ENCODE results near the gene GPAT3.

GPAT3 gene

GRCh38 chr4:83639849-83640493, 104.1 kb downstream of the GPAT3 start:
- peak; percentile 73 for DNase-seq
- H3K23ac ChIP-seq (ENCODE audit: low read length) = no peak overlapping the region
- H4K5ac ChIP-seq (ENCODE audit: low read length) = no peak overlapping the region
- H3K4me1 ChIP-seq (ENCODE audit: control insufficient read depth, low read depth, low read length) = no peaks in the 10 kb centered on the region
- no peak overlapping the region for H2BK5ac ChIP-seq (ENCODE audit: low read length)
- no peak overlapping the region for H2BK15ac ChIP-seq (replicated peaks; ENCODE audit: low read depth)
- H3K4ac ChIP-seq (ENCODE audit: low read depth, low read length) = no peak overlapping the region
- H4K8ac ChIP-seq (ENCODE audit: low read depth, low read length) = no peak overlapping the region
- H3K4me2 ChIP-seq (ENCODE audit: low read length) = no peak overlapping the region
- no peak overlapping the region for H2AK5ac ChIP-seq (ENCODE audit: low read length)
- WGBS (ENCODE audit: extremely low coverage, insufficient coverage, low lambda C conversion rate) = no CpG with 5 or more reads among the region's 5 CpGs
- H3K27ac ChIP-seq (ENCODE audit: low read depth, low read length) = no peak overlapping the region
- H3K56ac ChIP-seq (ENCODE audit: low read length) = no peak overlapping the region
- H3K27me3 ChIP-seq (ENCODE audit: insufficient read depth, low read length, poor library complexity) = no peaks in the 10 kb centered on the region
- no peak overlapping the region for H3K18ac ChIP-seq (ENCODE audit: low read length)
- H3K4me3 ChIP-seq (ENCODE audit: low read length) = no peak overlapping the region
- no peaks in the 10 kb centered on the region for H3K79me2 ChIP-seq (ENCODE audit: control insufficient read depth, insufficient read depth, low read length)
- H3K9ac ChIP-seq (ENCODE audit: low read length) = no peak overlapping the region
- H2BK120ac ChIP-seq (ENCODE audit: low read depth, low read length) = no peak overlapping the region
- no peaks in the 10 kb centered on the region for H3K79me1 ChIP-seq (ENCODE audit: low read length)
- H3K36me3 ChIP-seq (ENCODE audit: control insufficient read depth, insufficient read depth, low read length) = no peaks in the 10 kb centered on the region

GRCh38 chr4:83643036-83643435, 107.1 kb downstream of the GPAT3 start:
- no peak overlapping the region for H3K4ac ChIP-seq (ENCODE audit: low read depth, low read length)
- H3K56ac ChIP-seq (ENCODE audit: low read length) = no peak overlapping the region
- H3K27ac ChIP-seq (ENCODE audit: low read depth, low read length) = no peak overlapping the region
- H3K27me3 ChIP-seq (ENCODE audit: insufficient read depth, low read length, poor library complexity) = no peaks in the 10 kb centered on the region
- no peak overlapping the region for H3K4me2 ChIP-seq (ENCODE audit: low read length)
- DNase-seq = no peak
- H3K4me3 ChIP-seq (ENCODE audit: low read length) = no peak overlapping the region
- H4K5ac ChIP-seq (ENCODE audit: low read length) = no peak overlapping the region
- no peak overlapping the region for H2BK5ac ChIP-seq (ENCODE audit: low read length)
- H3K79me1 ChIP-seq (ENCODE audit: low read length) = no peaks in the 10 kb centered on the region
- H4K8ac ChIP-seq (ENCODE audit: low read depth, low read length) = no peak overlapping the region
- H2BK120ac ChIP-seq (ENCODE audit: low read depth, low read length) = no peak overlapping the region
- no CpG with 5 or more reads among the region's 4 CpGs for WGBS (ENCODE audit: extremely low coverage, insufficient coverage, low lambda C conversion rate)
- no peak overlapping the region for H3K18ac ChIP-seq (ENCODE audit: low read length)
- H3K79me2 ChIP-seq (ENCODE audit: control insufficient read depth, insufficient read depth, low read length) = no peaks in the 10 kb centered on the region
- no peaks in the 10 kb centered on the region for H3K4me1 ChIP-seq (ENCODE audit: control insufficient read depth, low read depth, low read length)
- H2AK5ac ChIP-seq (ENCODE audit: low read length) = no peak overlapping the region
- H3K36me3 ChIP-seq (ENCODE audit: control insufficient read depth, insufficient read depth, low read length) = no peaks in the 10 kb centered on the region
- no peak overlapping the region for H3K23ac ChIP-seq (ENCODE audit: low read length)
- no peak overlapping the region for H3K9ac ChIP-seq (ENCODE audit: low read length)
- H2BK15ac ChIP-seq (replicated peaks; ENCODE audit: low read depth) = no peak overlapping the region

GRCh38 chr4:83644677-83645659, 109.1 kb downstream of the GPAT3 start:
- no peak overlapping the region for H3K4ac ChIP-seq (ENCODE audit: low read depth, low read length)
- H2BK15ac ChIP-seq (replicated peaks; ENCODE audit: low read depth) = no peak overlapping the region
- H3K27ac ChIP-seq (ENCODE audit: low read depth, low read length) = no peak overlapping the region
- H4K8ac ChIP-seq (ENCODE audit: low read depth, low read length) = no peak overlapping the region
- H3K9ac ChIP-seq (ENCODE audit: low read length) = no peak overlapping the region
- no peak overlapping the region for H2BK120ac ChIP-seq (ENCODE audit: low read depth, low read length)
- H3K4me3 ChIP-seq (ENCODE audit: low read length) = no peak overlapping the region
- no peak overlapping the region for H2AK5ac ChIP-seq (ENCODE audit: low read length)
- no peaks in the 10 kb centered on the region for H3K4me1 ChIP-seq (ENCODE audit: control insufficient read depth, low read depth, low read length)
- WGBS (ENCODE audit: extremely low coverage, insufficient coverage, low lambda C conversion rate) = no CpG with 5 or more reads among the region's 5 CpGs
- peak; percentile 69 for DNase-seq
- H3K27me3 ChIP-seq (ENCODE audit: insufficient read depth, low read length, poor library complexity) = no peaks in the 10 kb centered on the region
- H3K23ac ChIP-seq (ENCODE audit: low read length) = no peak overlapping the region
- no peak overlapping the region for H3K4me2 ChIP-seq (ENCODE audit: low read length)
- H3K18ac ChIP-seq (ENCODE audit: low read length) = no peak overlapping the region
- no peaks in the 10 kb centered on the region for H3K79me1 ChIP-seq (ENCODE audit: low read length)
- no peak overlapping the region for H2BK5ac ChIP-seq (ENCODE audit: low read length)
- no peaks in the 10 kb centered on the region for H3K79me2 ChIP-seq (ENCODE audit: control insufficient read depth, insufficient read depth, low read length)
- H4K5ac ChIP-seq (ENCODE audit: low read length) = no peak overlapping the region
- no peaks in the 10 kb centered on the region for H3K36me3 ChIP-seq (ENCODE audit: control insufficient read depth, insufficient read depth, low read length)
- no peak overlapping the region for H3K56ac ChIP-seq (ENCODE audit: low read length)

- H3K79me2 ChIP-seq (ENCODE audit: control insufficient read depth, insufficient read depth, low read length) = no peaks in the 10 kb centered on the region
- no peak overlapping the region for H3K23ac ChIP-seq (ENCODE audit: low read length)
- H3K4me1 ChIP-seq (ENCODE audit: control insufficient read depth, low read depth, low read length) = no peaks in the 10 kb centered on the region
- DNase-seq = no peak
- no peaks in the 10 kb centered on the region for H3K27me3 ChIP-seq (ENCODE audit: insufficient read depth, low read length, poor library complexity)
- no peak overlapping the region for H3K18ac ChIP-seq (ENCODE audit: low read length)
- no peak overlapping the region for H2BK120ac ChIP-seq (ENCODE audit: low read depth, low read length)
- no peak overlapping the region for H3K4me3 ChIP-seq (ENCODE audit: low read length)
- H2BK5ac ChIP-seq (ENCODE audit: low read length) = no peak overlapping the region
- H3K56ac ChIP-seq (ENCODE audit: low read length) = no peak overlapping the region
- no peak overlapping the region for H3K27ac ChIP-seq (ENCODE audit: low read depth, low read length)
- H4K8ac ChIP-seq (ENCODE audit: low read depth, low read length) = no peak overlapping the region
- H3K9ac ChIP-seq (ENCODE audit: low read length) = no peak overlapping the region
- H3K4ac ChIP-seq (ENCODE audit: low read depth, low read length) = no peak overlapping the region
- no CpG with 5 or more reads among the region's 7 CpGs for WGBS (ENCODE audit: extremely low coverage, insufficient coverage, low lambda C conversion rate)
- no peak overlapping the region for H3K4me2 ChIP-seq (ENCODE audit: low read length)
- H3K79me1 ChIP-seq (ENCODE audit: low read length) = no peaks in the 10 kb centered on the region
- H4K5ac ChIP-seq (ENCODE audit: low read length) = no peak overlapping the region
- H3K36me3 ChIP-seq (ENCODE audit: control insufficient read depth, insufficient read depth, low read length) = no peaks in the 10 kb centered on the region
- no peak overlapping the region for H2BK15ac ChIP-seq (replicated peaks; ENCODE audit: low read depth)
- H2AK5ac ChIP-seq (ENCODE audit: low read length) = no peak overlapping the region
These were observed 110.8 kb downstream of the GPAT3 start for GRCh38 chr4:83646538-83647239.

GRCh38 chr4:83651846-83652245, 115.9 kb downstream of the GPAT3 start:
- no peak overlapping the region for H2BK120ac ChIP-seq (ENCODE audit: low read depth, low read length)
- no peak overlapping the region for H3K27ac ChIP-seq (ENCODE audit: low read depth, low read length)
- H3K27me3 ChIP-seq (ENCODE audit: insufficient read depth, low read length, poor library complexity) = no peaks in the 10 kb centered on the region
- H4K5ac ChIP-seq (ENCODE audit: low read length) = no peak overlapping the region
- no peak overlapping the region for H3K4me2 ChIP-seq (ENCODE audit: low read length)
- no peak overlapping the region for H2BK5ac ChIP-seq (ENCODE audit: low read length)
- H3K23ac ChIP-seq (ENCODE audit: low read length) = no peak overlapping the region
- H4K8ac ChIP-seq (ENCODE audit: low read depth, low read length) = no peak overlapping the region
- H3K79me1 ChIP-seq (ENCODE audit: low read length) = no peaks in the 10 kb centered on the region
- H3K4ac ChIP-seq (ENCODE audit: low read depth, low read length) = no peak overlapping the region
- no peak overlapping the region for H3K4me3 ChIP-seq (ENCODE audit: low read length)
- DNase-seq = no peak
- no peak overlapping the region for H2AK5ac ChIP-seq (ENCODE audit: low read length)
- WGBS (ENCODE audit: extremely low coverage, insufficient coverage, low lambda C conversion rate) = no CpG with 5 or more reads among the region's 4 CpGs
- no peak overlapping the region for H3K56ac ChIP-seq (ENCODE audit: low read length)
- no peak overlapping the region for H2BK15ac ChIP-seq (replicated peaks; ENCODE audit: low read depth)
- H3K36me3 ChIP-seq (ENCODE audit: control insufficient read depth, insufficient read depth, low read length) = no peaks in the 10 kb centered on the region
- H3K9ac ChIP-seq (ENCODE audit: low read length) = no peak overlapping the region
- H3K18ac ChIP-seq (ENCODE audit: low read length) = no peak overlapping the region
- H3K4me1 ChIP-seq (ENCODE audit: control insufficient read depth, low read depth, low read length) = no peaks in the 10 kb centered on the region
- H3K79me2 ChIP-seq (ENCODE audit: control insufficient read depth, insufficient read depth, low read length) = no peaks in the 10 kb centered on the region

Data from mesendoderm (in vitro differentiated cells).